AG09319 (cell line): ENCODE results near the gene MRPL18.

Source experiments
- DNase-seq: peaks from one replicate; pipeline ENCODE4 v3.0.0-alpha.2; 2010; ENCODE audit warnings: low read depth; ENCODE audit errors: extremely low read depth
- TF ChIP-seq, protein P1 (sequence below): IDR thresholded peaks from 2 replicates; pipeline ENCODE4 v1.5.1; 2011; ENCODE audit warnings: low read depth, mild to moderate bottlenecking, inconsistent platforms, low read length, moderate library complexity

The MRPL18 gene

GRCh38 chr6:159844737-159845645 is 54.7 kb downstream of the MRPL18 start:
- no peak for DNase-seq
- TF ChIP-seq, protein P1, sequence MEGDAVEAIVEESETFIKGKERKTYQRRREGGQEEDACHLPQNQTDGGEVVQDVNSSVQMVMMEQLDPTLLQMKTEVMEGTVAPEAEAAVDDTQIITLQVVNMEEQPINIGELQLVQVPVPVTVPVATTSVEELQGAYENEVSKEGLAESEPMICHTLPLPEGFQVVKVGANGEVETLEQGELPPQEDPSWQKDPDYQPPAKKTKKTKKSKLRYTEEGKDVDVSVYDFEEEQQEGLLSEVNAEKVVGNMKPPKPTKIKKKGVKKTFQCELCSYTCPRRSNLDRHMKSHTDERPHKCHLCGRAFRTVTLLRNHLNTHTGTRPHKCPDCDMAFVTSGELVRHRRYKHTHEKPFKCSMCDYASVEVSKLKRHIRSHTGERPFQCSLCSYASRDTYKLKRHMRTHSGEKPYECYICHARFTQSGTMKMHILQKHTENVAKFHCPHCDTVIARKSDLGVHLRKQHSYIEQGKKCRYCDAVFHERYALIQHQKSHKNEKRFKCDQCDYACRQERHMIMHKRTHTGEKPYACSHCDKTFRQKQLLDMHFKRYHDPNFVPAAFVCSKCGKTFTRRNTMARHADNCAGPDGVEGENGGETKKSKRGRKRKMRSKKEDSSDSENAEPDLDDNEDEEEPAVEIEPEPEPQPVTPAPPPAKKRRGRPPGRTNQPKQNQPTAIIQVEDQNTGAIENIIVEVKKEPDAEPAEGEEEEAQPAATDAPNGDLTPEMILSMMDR: no peak
